Gastrocnemius medialis (tissue), 4 donors: ENCODE measurements around the gene S1PR3. TPM values are rescaled to one million over a fixed set of nuclear protein-coding genes. Genes with fewer than 3 reads are reported as not detected.

Experiments
- ATAC-seq, 2 donors: fragments of 150-250 bp; one replicate each; pipeline ENCODE4 v1.9.1; 2016
- DNase-seq, 2 donors: peaks; one replicate each; pipeline ENCODE4 v3.0.0-alpha.2; 2019
- H3K27ac ChIP-seq, 4 donors: fragments of 200-600 bp; sonication (generic); 1 replicate in 1 of 4; 2 replicates in 3 of 4; pipeline ENCODE4 v1.5.1; 2016 to 2018; ENCODE audit warnings: mild to moderate bottlenecking in 2 of 4, moderate library complexity in 1 of 4
- H3K27me3 ChIP-seq, 3 donors: fragments of 200-600 bp; sonication (generic) in 2 of 3; 1 replicate in 1 of 3; 2 replicates in 2 of 3; pipeline versions ENCODE4 v1.5.1 to v1.6.0; 2016 to 2019; ENCODE audit warnings: mild to moderate bottlenecking in 1 of 3, moderate library complexity in 1 of 3
- H3K36me3 ChIP-seq, 2 donors: fragments of 200-600 bp; sonication (generic) in 1 of 2; one replicate each; pipeline ENCODE4 v1.5.1; 2017 to 2018
- H3K4me1 ChIP-seq, 2 donors: fragments of 200-600 bp; sonication (generic) in 1 of 2; one replicate each; pipeline ENCODE4 v1.5.1; 2016 to 2017; ENCODE audit warnings: mild to moderate bottlenecking in 2 of 2
- H3K4me3 ChIP-seq, 4 donors: fragments of 200-600 bp; sonication (generic) in 3 of 4; 1 replicate in 1 of 4; 2 replicates in 3 of 4; pipeline ENCODE4 v1.5.1; 2016 to 2019; ENCODE audit warnings: mild to moderate bottlenecking in 2 of 4
- H3K9me3 ChIP-seq, 3 donors: fragments of 200-600 bp; sonication (generic) in 2 of 3; 1 replicate in 1 of 3; 2 replicates in 2 of 3; pipeline ENCODE4 v1.5.1; 2016 to 2019
- POLR2A ChIP-seq, 2 donors: fragments of 450-650 bp; IDR thresholded peaks; one replicate each; pipeline ENCODE4 v1.6.1; 2017; ENCODE audit warnings: antibody characterized with exemption in 2 of 2, mild to moderate bottlenecking in 2 of 2, moderate library complexity in 2 of 2
- in situ Hi-C, 4 donors: fragments of 200-750 bp; cut with MboI; loops; one replicate each; pipeline versions ENCODE4 v1.15.0 to v1.8.0; 2017; ENCODE audit warnings: low sequenced_read_pairs in 4 of 4
- intact Hi-C: fragments of 100-400 bp; cut with DNase I; formaldehyde crosslinking; loops from one replicate; pipeline ENCODE4 v1.15.1; 2023; ENCODE audit warnings: low total_unique reads
- total RNA-seq, 4 donors: library from RNA; depleted of rRNA; stranded (reverse); fragments of >200 nt; gene quantifications; one replicate each; pipeline versions ENCODE4 v1.1.0 to v1.2.3, GENCODE V29; 2016
- TF ChIP-seq, protein P1 (sequence below), 5 experiments: fragments of 450-650 bp in 3 of 5; fragments of 200-600 bp in 2 of 5; sonication (generic) in 2 of 5; IDR thresholded peaks in 4 of 5; conservative IDR thresholded peaks in 1 of 5; 1 replicate in 4 of 5; 2 replicates in 1 of 5; pipeline ENCODE4 v1.5.1; 2016 to 2019; ENCODE audit warnings: antibody characterized with exemption in 5 of 5, mild to moderate bottlenecking in 3 of 5, moderate library complexity in 3 of 5

S1PR3 gene
- total RNA-seq, 4 donors from 2014 or later = 3.3 to 13.4 (median 5.7) TPM

DNA sequence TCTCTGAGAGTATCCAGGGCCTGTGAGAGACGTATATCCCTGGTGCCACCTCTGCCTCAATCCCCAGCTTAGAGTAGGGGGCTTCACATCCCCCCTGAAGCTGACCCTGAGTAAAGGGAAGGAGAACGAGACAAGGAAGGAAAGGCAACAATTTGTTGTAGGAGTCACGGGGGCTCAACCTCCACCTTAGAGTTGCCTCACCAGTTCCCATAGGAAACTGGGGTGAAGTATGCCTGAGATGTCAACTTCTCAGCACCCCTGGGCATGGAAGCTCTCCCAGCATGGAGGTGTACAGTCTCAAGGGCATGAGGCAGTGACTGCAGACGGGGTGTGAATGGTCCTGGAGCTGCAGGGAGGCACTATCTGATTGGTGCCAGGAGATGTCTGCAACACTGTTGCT, 53.6 kb downstream of the S1PR3 start:
- DNase-seq (no peak), ATAC-seq (no peak)
- no peaks in the 10 kb centered on the region for H3K27me3 ChIP-seq
- H3K4me3 ChIP-seq = no peak overlapping the region
- no peaks in the 10 kb centered on the region for H3K36me3 ChIP-seq
- no peaks in the 10 kb centered on the region for H3K9me3 ChIP-seq
- in situ Hi-C loops (no loop called here), intact Hi-C loops (no loop called here)
- no peaks in the 10 kb centered on the region for H3K4me1 ChIP-seq
- H3K27ac ChIP-seq = no peak overlapping the region
- TF ChIP-seq, protein P1, sequence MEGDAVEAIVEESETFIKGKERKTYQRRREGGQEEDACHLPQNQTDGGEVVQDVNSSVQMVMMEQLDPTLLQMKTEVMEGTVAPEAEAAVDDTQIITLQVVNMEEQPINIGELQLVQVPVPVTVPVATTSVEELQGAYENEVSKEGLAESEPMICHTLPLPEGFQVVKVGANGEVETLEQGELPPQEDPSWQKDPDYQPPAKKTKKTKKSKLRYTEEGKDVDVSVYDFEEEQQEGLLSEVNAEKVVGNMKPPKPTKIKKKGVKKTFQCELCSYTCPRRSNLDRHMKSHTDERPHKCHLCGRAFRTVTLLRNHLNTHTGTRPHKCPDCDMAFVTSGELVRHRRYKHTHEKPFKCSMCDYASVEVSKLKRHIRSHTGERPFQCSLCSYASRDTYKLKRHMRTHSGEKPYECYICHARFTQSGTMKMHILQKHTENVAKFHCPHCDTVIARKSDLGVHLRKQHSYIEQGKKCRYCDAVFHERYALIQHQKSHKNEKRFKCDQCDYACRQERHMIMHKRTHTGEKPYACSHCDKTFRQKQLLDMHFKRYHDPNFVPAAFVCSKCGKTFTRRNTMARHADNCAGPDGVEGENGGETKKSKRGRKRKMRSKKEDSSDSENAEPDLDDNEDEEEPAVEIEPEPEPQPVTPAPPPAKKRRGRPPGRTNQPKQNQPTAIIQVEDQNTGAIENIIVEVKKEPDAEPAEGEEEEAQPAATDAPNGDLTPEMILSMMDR (IDR thresholded peaks at IDR 0.05 in 4 of 5, conservative IDR thresholded peaks at IDR 0.05 in 1 of 5) = no peak
- no peak for TF ChIP-seq POLR2A (IDR thresholded peaks at IDR 0.05)

DNA sequence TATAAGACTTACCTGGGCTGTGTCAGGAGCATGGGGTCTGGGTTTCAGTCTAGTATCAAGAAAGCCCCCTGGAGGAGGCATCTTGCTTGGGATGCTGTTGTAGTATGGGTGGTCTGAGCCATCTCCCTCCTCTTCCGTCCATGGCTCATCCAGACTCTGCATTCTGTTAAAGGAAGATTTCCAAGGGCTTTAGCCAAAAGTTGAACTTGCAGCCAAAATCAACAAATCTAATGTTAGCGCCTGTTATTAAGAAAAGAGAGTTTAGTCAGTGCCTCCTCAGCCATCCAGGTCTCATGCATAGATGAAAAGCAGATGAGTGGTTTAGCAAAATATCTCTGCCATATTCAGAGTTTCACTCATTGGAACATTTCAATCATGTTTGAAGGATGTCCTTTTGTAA, 55.6 kb downstream of the S1PR3 start:
- in situ Hi-C loops (no loop called here), intact Hi-C loops (no loop called here)
- Histone ChIP-seq H3K27ac (no peak overlapping the region), H3K4me1 (no peaks in the 10 kb centered on the region), H3K4me3 (no peak overlapping the region), H3K9me3 (no peaks in the 10 kb centered on the region), H3K27me3 (no peaks in the 10 kb centered on the region), H3K36me3 (no peaks in the 10 kb centered on the region)
- TF ChIP-seq POLR2A (IDR thresholded peaks at IDR 0.05) = no peak
- TF ChIP-seq, protein P1 (IDR thresholded peaks at IDR 0.05 in 4 of 5, conservative IDR thresholded peaks at IDR 0.05 in 1 of 5) = no peak
- DNase-seq (no peak), ATAC-seq (no peak)

GRCh38 chr9:89047667-89048066, 56.4 kb downstream of the S1PR3 start:
- Histone ChIP-seq H3K27ac (no peak overlapping the region), H3K27me3 (no peaks in the 10 kb centered on the region), H3K9me3 (no peaks in the 10 kb centered on the region), H3K4me1 (no peaks in the 10 kb centered on the region), H3K4me3 (no peak overlapping the region), H3K36me3 (no peaks in the 10 kb centered on the region)
- intact Hi-C loops (no loop called here), in situ Hi-C loops (no loop called here)
- DNase-seq = no peak
- ATAC-seq = no peak
- TF ChIP-seq POLR2A (IDR thresholded peaks at IDR 0.05) = no peak
- TF ChIP-seq, protein P1 (IDR thresholded peaks at IDR 0.05 in 4 of 5, conservative IDR thresholded peaks at IDR 0.05 in 1 of 5) = no peak

DNA sequence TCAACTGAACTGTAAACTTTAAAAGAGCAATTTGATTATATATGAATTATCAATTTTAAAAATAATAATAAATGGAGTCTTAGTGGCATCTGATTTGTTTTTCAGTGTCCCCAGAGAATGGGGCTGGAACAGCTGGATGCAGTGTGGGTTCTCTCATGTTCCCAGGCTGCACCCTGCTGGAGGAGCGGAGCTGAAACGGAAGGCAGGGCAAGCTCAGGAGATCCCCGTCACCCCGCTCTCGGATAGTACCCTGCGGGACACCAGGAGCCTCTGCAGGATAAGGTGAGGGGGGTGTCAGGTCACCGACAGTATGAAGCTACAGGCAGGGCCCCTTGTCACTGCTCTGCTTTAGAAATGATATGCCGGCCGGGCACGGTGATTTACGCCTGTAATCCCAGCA, 57.3 kb downstream of the S1PR3 start:
- Histone ChIP-seq H3K4me1 (no peaks in the 10 kb centered on the region), H3K36me3 (no peaks in the 10 kb centered on the region), H3K9me3 (no peaks in the 10 kb centered on the region), H3K27ac (no peak overlapping the region), H3K4me3 (no peak overlapping the region), H3K27me3 (no peaks in the 10 kb centered on the region)
- DNase-seq = no peak
- intact Hi-C loops = no loop called here
- no peak for ATAC-seq
- in situ Hi-C loops = no loop called here
- no peak for TF ChIP-seq POLR2A (IDR thresholded peaks at IDR 0.05)
- TF ChIP-seq, protein P1 (IDR thresholded peaks at IDR 0.05 in 4 of 5, conservative IDR thresholded peaks at IDR 0.05 in 1 of 5) = no peak

DNA sequence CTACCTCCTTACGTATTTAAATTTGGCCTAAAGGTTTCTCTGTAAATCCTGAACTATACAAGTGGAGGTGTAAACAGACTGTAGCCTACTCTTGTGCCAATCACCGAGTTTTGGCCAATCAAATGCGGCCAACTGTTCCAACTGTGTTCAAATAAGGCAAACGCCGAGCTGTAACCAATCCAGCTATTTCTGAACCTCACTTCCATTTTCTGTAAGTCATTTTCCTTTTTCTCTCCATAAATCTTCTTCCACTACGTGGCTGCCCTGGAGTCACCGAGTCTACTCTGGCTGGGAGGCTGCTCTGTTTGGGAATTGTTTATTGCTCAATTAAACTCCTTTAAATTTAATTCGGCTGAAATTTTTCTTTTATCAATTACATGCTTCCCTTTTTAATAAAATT, 58.4 kb downstream of the S1PR3 start:
- no peak for DNase-seq
- H3K9me3 ChIP-seq = no peaks in the 10 kb centered on the region
- intact Hi-C loops (no loop called here), in situ Hi-C loops (no loop called here)
- H3K4me3 ChIP-seq = no peak overlapping the region
- no peaks in the 10 kb centered on the region for H3K4me1 ChIP-seq
- no peaks in the 10 kb centered on the region for H3K36me3 ChIP-seq
- H3K27ac ChIP-seq = no peak overlapping the region
- no peaks in the 10 kb centered on the region for H3K27me3 ChIP-seq
- no peak for TF ChIP-seq POLR2A (IDR thresholded peaks at IDR 0.05)
- TF ChIP-seq, protein P1 (IDR thresholded peaks at IDR 0.05 in 4 of 5, conservative IDR thresholded peaks at IDR 0.05 in 1 of 5) = no peak
- ATAC-seq = no peak
